GM19372 (cell line): ENCODE results near the gene SREBF2.

ENCODE experiments used
- ATAC-seq: cut with Tn5 transposase; IDR thresholded peaks from one replicate; pipeline ENCODE4 v1.9.1; 2021; ENCODE audit warnings: mild to moderate bottlenecking, low read depth, moderate library complexity; ENCODE audit not compliant: unreplicated experiment

The SREBF2 gene

DNA sequence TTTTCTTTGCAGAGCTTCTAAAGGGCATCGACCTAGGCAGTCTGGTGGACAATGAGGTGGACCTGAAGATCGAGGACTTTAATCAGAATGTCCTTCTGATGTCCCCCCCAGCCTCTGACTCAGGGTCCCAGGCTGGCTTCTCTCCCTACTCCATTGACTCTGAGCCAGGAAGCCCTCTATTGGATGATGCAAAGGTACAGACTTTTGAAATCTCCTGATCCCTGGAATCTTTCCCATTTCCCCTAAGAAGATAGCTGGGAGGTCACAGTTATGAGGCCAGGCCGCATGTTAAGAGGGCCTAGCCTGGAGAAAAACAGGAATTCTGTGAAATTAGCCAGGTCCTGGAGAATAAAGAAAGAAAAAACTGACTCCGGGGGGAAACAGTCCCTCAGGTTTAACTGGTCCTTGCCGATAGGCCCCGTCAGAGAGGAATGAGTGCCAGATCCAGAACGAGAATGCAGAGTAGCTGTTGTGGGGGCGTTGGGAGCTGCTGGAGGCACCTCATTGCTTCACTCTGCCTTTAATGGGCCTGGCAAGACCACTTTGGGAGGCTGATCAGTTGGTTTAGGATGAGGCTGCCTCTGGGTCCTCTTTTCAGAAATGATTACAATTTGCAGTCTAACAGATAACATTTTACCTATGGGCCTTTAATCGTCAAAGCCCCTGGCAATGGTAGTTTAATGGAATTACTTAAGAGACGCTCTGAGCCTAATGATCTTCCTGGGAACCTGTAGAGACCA is 42.8 kb downstream of the SREBF2 start:
- ATAC-seq = no peak

DNA sequence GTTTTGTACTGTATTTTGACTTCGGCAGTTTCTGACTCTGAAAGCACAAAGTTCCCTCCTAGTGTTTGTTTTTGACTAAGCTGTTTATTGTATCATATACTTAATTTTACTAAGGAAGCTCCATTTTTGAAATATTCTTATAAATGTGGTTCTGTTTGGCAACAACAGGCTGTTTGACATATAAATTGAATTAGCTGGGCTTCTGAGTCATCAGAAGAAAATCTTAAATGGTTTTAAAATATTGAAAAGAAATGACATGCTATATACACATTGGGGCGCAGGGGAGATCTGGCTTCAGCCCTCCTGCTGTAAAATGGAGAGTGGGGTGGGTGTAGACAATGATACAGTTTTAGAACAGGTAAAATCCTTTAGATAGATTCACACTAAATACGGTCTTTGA is 43.4 kb downstream of the SREBF2 start:
- no peak for ATAC-seq

DNA sequence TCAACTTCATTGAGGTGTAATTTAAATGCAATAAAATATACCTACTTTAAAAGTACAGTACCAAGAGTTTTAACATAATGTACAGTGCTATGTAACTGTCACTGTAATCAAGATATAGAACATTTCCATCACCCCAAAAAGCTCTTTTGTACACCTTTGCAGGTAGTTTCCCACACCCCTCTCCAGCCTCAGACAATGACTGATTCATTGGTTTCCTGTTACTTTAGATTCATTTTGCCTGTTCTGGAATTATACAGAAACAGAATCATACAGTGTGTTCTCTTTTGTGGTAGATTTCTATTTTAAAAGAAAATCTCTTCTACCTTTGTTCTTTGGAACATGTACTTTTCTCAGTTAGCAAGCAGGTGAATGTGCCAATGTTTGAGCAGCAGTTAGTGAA is 43.8 kb downstream of the SREBF2 start:
- no peak for ATAC-seq

DNA sequence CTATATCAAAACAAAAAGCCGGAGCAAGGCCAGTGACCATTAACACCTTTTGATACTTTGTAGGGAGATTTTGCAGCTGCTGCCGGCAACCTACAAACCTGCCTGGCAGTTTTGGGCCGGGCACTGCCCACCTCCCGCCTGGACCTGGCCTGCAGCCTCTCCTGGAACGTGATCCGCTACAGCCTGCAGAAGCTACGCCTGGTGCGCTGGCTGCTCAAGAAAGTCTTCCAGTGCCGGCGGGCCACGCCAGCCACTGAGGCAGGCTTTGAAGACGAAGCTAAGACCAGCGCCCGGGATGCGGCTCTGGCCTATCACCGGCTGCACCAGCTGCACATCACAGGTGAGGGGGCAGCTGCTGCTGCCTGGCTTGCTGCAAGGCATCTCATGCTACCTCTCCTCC is 47.7 kb downstream of the SREBF2 start:
- no peak for ATAC-seq

DNA sequence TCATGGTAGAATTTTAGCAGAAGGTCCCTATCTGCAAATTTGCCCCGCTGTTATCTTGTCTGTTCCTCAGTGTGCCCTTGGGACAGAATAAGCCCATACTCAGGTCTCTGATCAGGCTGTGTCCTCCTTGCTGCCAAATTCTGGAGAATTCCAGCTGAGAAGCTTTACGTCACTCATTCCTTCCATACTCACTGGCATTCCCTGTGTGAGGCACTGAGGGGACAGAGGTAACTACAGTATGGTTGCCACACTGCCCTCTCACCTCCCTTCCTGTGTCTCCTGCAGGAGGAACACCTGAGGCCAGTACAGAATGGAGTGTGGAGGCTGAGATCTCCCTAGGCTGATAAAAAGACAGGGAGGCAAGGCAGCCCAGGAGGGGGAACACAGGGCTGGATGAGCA is 50.5 kb downstream of the SREBF2 start:
- ATAC-seq = no peak

DNA sequence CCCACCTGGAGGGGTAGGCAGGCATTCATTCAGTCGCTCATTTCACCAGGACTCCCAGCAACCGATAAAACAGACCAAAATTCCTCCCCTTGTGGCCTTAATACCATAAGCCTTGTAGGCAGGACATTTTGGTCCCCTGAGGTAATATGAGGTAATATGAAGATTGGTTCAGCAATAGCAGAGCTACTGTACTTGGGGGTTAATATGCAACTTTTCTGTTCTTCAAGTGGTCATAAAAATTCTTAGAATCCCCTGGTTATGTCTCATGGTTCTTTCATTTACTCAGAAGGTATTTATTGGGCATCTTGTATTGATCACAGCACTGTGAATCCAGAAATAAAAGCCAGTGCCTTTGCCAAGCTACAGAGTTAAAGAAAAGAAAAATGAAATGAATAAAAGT is 52.2 kb downstream of the SREBF2 start:
- ATAC-seq = no peak

DNA sequence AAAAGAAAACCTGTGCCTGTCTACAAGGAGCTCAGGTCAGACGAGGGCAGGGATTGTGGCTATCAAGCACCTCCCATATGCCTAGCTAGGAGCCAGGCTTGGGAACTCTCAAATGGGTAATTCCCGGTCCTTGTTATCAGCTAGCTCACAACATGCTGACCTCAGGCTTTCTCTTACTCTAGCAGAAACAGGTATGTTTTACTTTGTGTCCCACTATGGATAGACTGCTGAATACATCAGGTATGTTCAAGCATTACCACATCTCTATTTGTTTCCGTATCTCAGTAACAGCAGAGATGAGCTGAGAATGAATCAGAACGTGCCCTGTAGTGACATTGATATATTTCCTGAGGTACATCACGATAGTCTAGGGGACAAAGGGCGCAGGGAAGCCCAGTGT is 52.6 kb downstream of the SREBF2 start:
- ATAC-seq = no peak

DNA sequence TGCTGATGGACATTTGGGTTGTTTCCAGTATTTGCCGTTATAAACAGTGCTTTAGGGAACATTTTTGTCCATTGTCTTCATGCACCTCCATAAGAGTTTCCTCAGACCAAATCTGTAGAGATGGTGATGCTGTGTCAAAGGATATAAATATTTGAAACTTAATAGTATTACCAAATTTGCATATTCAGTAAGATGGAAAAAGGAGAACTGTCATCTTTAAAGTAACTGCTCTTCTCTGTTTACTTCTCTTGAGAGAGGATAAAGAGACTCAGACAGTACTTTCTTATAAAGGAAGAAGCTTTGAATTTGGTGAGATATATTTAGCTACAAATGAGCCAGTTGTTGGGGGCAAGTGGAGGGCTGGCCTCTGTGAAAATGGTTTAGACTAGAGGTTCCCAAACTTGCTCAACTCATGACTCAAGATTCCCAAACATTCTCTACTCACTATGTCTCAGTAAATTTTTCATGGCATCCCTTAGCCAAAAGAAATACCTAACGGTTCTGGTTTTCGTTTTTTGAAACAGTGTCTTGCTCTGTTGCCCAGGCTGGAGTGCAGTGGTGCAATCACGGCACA is 55.8 kb downstream of the SREBF2 start:
- ATAC-seq = no peak

DNA sequence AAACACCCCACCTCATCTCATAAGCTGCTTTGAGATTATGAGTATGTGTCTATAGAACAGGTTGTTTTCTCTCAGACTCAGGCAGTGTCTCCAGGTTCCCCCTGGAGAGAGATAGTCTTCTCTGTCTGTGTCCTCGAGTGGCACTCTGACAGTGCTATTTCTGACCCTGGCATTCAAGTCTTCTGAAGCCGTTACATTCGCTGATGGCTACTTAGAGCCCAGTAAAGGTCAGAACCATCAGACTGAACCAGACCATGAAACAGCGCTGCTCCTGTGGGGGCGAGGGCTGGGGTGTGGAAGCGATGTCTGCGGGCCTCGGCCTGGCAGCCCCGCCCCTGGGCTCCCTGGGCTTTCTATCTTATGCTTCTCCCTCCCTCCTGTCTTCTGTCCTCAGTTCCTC is 58.5 kb downstream of the SREBF2 start:
- ATAC-seq = no peak

DNA sequence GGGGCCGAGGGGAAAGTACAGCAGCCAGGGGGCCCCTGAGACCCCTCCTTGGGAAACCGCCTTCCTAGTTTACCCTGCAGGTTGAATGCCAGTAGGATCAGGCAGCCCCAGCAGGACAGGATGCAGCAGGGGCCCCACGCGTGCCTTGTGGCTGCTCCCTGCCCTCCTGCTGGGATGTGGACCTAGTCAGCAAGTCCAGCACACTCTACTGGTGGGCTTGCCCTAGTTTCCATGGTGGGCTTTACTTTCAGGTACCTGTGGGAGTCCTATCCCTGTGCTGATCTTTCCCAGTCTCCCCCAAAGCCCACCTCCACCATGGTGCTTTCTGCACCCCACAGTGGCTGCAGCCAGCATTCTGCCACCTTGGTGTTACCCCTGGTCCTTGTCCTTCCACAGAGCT is 59.8 kb downstream of the SREBF2 start:
- ATAC-seq = no peak

DNA sequence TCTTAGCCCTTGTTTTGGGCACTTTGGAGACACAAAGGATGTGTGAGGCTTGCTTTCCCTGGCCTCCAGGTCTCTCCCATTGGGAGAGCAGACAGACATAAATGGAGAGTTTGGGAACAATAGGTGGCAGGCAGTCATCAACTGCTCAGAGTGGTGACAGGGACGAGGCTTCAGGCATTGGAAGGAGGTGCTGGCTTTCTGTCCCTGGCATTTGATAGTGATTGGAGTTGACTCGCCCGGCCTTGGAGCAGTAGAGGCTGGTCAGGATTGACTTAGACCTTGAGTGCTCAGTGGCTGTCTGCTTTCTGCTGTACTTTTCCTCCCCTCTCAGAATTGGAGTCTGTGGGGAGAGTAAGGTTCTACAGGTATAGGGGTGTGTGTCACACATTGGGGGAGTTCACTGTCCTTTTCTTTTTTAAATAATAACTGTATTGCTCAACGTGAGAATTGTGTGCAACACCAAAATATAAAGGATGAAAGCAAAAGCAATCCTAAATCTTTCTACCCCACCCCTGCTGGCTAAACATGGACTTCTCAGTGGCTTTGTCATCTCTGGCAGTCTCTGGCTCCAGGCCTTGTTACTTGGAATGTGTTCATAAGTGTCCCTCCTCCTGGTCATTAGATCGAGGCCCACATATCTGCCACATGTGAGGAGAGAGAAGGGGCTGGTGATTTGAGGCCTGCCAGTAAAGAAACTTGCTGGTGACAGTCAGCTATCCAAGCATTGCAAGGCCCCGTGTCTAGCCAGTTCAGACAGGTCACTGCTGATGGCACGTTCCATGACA is 60.9 kb downstream of the SREBF2 start:
- ATAC-seq = no peak

DNA sequence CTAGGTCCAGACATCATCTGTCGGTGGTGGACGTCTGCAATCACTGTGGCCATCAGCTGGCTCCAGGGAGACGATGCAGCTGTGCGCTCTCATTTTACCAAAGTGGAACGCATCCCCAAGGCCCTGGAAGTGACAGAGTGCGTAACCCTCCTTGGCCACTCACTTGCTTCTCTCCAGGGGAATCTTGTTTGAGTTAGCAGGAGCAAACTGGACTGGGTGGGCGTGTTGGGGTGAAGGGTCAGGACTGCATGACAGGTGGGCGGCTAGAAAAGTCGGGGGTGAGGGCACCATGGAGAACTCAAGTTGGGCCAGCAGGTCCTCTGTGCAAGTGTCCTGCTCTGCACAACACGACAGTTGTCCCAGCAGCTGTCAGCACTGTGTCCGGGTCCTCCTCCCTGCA is 65.7 kb downstream of the SREBF2 start:
- ATAC-seq = no peak

DNA sequence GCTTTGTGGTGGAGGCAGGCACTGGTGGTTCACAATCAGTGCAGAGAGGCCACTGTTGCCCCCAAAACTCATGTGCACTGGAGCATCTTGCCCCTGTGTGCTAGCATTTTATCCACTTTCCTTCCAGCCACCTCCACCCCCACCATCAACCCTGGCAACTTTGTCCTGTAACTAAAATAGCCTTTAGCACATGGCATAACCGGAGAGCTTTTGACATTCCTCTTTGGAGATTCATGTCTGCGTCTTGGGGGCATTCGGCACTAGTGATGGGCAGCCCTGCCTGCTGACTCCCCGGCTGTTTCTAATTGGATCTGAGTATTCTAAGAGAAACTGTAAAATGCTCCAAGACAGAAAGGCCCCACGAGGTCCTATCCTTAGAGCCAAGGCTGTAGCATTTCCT is 66.2 kb downstream of the SREBF2 start:
- ATAC-seq = no peak

DNA sequence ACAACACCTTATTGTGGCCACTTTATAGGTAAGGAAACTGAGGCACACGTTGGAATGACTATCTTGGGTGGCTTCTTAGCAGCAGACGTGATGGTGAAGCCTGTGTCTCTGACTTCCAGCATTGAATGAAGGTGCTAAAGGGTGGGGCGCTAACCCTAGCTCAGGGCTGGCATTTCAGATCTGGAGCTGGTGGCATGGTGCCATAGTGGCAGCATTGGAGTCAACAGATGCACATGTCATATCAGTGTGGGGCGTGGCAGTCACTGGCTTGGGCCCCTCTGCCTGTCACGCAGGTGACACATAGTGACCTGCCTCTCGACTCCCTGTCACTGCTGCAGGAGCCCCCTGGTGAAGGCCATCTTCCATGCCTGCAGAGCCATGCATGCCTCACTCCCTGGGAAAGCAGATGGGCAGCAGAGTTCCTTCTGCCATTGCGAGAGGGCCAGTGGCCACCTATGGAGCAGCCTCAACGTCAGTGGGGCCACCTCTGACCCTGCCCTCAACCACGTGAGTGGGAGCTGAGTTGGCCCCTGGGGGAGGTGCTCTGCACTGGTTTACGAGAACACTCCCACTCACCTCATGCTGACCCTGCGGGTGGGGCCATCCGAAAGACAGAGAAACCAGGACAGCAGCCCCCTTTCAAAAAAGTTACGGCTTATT is 67.2 kb downstream of the SREBF2 start:
- ATAC-seq = no peak

DNA sequence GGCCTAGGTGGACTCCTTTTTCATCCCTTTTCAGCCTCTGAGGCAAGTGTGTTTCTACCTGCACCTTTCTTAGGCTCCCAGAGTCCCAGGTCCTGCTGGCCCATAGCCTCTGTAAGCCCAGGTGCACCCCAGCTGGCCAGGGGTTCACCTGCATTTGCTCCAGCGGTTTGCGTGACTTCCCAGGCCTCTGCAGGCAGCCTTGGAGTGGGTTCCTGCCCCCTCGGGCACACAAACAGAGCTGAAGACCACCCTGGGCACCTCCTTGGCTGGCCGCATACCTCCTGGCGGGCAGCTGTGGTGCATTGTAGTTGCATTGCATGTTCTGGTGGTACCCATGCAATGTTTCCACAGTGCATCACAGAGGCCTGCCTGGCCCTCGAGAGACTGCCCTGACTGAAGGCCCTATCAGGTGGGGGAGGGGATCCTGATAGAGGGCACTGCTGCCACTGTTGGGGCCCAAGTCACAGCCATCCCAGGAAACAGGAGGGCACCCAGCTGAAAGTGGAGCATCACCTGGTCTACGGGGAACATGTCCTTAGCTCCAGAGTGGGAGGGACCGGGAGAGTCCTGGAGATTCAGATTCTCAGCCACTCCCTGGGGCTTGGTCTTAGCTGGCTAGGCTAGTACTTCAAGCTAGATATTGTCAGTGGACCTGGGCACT is 67.9 kb downstream of the SREBF2 start:
- ATAC-seq = no peak

DNA sequence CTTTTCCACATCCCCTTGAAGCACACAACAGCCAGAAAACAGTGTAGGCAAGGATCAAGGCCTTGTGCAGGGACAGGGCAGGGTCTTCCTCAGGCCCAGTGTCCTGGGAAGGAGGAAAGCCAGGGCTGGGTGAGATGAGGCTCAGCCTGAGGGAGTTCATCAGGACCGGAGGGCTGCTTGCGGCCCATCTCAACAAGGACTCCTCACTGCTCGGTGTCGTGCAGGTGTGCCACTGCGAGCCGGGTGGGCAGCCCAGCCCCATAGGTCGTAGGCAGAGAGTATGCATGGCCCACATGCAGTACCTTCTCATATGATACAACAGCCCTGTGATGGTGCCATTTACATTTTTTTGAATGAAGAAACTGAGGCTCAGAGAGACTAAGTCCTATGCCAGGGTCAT is 69.1 kb downstream of the SREBF2 start:
- no peak for ATAC-seq

DNA sequence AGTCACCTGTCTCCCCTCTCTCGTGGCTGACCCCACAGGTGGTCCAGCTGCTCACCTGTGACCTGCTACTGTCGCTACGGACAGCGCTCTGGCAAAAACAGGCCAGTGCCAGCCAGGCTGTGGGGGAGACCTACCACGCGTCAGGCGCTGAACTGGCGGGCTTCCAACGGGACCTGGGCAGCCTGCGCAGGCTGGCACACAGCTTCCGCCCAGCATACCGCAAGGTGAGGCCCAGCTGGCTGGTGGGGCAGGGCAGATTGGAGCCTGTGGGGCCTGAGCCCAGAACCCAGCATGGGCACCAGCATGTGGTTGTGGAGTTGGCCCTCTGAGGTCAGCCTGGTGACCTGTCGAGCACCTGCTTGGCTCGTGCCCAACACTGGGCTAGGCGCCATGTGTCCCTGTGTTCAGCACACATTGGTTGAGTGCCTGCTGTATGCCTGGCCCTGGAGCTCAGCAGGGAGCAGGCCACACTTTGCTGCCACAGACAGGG is 70.1 kb downstream of the SREBF2 start:
- no peak for ATAC-seq

DNA sequence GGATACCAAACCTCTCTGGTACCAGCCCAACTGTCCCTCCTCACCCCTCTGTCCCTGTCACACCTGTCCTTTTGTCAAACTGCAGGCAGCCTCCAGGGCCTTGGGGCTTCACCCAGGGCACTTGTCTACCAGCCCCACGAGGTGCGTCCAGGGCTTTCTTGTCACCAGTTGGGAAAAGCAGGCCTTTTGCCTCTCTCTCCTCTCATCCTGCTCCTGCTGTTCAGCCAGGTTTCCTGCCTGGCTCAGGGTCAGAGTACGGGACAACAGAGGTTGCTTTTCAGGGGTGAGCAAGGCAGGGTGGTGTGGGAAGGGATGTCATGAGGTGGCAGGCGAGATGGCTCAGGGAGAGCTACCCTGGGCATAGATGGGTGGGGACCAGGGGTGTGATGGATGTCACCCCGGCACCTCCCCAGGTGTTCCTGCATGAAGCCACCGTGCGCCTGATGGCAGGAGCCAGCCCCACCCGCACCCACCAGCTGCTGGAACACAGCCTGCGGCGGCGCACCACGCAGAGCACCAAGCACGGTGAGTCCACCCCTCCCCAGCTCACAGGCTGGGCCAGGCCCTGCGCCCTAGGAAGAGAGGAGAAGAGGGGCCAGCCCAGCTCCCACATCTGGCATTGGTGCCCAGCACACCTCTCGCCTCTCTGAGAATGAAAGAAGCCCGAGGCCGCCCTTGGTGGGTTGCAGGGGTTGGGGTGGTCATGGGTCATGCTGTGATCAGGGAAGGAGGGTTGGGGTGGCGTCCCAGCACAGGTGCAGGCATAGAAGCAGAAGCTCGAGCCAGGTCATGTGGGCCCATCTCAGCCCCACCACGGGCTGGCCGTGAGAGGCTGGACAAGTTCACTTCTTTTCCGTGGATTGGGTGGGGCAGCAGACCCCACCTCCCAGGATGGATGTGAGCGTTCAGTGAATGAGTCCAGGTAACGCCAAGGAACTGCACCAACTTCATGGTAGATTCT is 71.8 kb downstream of the SREBF2 start:
- no peak for ATAC-seq

DNA sequence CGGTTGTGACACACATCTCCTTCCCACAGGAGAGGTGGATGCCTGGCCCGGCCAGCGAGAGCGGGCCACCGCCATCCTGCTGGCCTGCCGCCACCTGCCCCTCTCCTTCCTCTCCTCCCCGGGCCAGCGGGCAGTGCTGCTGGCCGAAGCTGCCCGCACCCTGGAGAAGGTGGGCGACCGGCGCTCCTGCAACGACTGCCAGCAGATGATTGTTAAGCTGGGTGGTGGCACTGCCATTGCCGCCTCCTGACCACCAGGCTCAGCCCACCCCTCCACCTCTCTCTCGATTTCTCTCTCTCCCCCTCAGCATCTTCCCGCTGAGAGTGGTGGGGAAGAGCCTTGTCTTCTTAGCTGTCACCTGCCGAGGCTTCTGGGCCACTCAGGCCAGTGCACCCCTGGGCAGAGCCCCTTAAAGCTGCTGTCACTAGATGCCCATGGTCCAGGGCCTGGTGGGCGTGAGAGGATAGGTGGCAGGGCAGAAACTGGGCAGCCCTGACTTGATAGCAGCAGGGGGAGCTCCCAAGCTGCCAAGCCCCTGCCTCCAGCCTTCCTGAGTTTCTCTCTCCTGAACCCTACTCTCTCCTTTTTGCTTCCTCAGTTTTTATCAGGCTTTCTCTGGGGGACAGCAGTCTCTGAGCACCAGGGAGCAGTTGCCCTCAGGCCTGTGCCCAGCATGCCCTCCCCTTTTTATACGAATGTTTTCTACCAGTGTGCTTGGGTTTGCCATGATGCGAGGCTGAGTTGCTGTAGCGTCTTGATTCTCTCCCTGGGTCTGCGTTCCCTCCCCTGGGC is 72.7 kb downstream of the SREBF2 start:
- ATAC-seq = no peak
